HEK293 (cell line): ENCODE results near the gene GALT.

Source experiments
- CTCF ChIA-PET: fragments of 350-600 bp; formaldehyde crosslinking; extraction: SDS; loops from one replicate; lab custom pipeline; 2021; ENCODE audit warnings: antibody characterized with exemption; lab: Yijun Ruan, JAX
- POLR2A ChIA-PET: fragments of 300-600 bp; formaldehyde crosslinking; extraction: SDS; loops from one replicate; lab custom pipeline; 2020; ENCODE audit warnings: antibody characterized with exemption, inconsistent platforms; lab: Yijun Ruan, JAX
- H3K27ac ChIP-seq: fragments of 200-500 bp; sonication (Bioruptor generic); 2 replicates; pipeline ENCODE4 v1.5.1; 2014; ENCODE audit warnings: low read depth, low read length, control low read depth, inconsistent platforms; ENCODE audit errors: extremely low read depth
- H3K36me3 ChIP-seq, 2 experiments: fragments of 200-500 bp in 1 of 2; sonication (Bioruptor generic) in 1 of 2; 1 replicate in 1 of 2; 2 replicates in 1 of 2; pipeline ENCODE4 v1.5.1; 2014 to 2017; ENCODE audit warnings: inconsistent platforms in 2 of 2, low read length in 2 of 2; ENCODE audit not compliant: control insufficient read depth in 2 of 2, insufficient read depth in 1 of 2
- H3K4me1 ChIP-seq: fragments of 200-500 bp; sonication (Bioruptor generic); 2 replicates; pipeline ENCODE4 v1.5.1; 2014; ENCODE audit warnings: mild to moderate bottlenecking, low read length, inconsistent platforms; ENCODE audit not compliant: control insufficient read depth, insufficient read depth
- H3K4me3 ChIP-seq: 2 replicates; pipeline ENCODE4 v1.5.1; 2011; ENCODE audit warnings: low read depth, mild to moderate bottlenecking, control low read depth, low read length, moderate library complexity
- H3K9me3 ChIP-seq: fragments of 200-500 bp; sonication (Bioruptor generic); 2 replicates; pipeline ENCODE4 v1.5.1; 2014; ENCODE audit warnings: low read depth, low read length, inconsistent platforms; ENCODE audit not compliant: control insufficient read depth, insufficient read depth
- ATF2 ChIP-seq: fragments of 450-650 bp; formaldehyde crosslinking; IDR thresholded peaks from 2 replicates; pipeline ENCODE4 v1.5.1; 2016; ENCODE audit warnings: missing biosample characterization, missing genetic modification characterization, low read depth
- OSR2 ChIP-seq: fragments of 450-650 bp; formaldehyde crosslinking; IDR thresholded peaks from 2 replicates; pipeline ENCODE4 v1.5.1; 2016; ENCODE audit warnings: missing biosample characterization, missing genetic modification characterization
- PRDM6 ChIP-seq: fragments of 450-650 bp; formaldehyde crosslinking; IDR thresholded peaks from 2 replicates; pipeline ENCODE4 v1.5.1; 2017; ENCODE audit warnings: missing biosample characterization, missing genetic modification characterization
- SP2 ChIP-seq: fragments of 450-650 bp; formaldehyde crosslinking; IDR thresholded peaks from 2 replicates; pipeline ENCODE4 v1.5.1; 2016; ENCODE audit warnings: missing biosample characterization, missing genetic modification characterization
- YY1 ChIP-seq: fragments of 450-650 bp; formaldehyde crosslinking; IDR thresholded peaks from 2 replicates; pipeline ENCODE4 v1.5.1; 2018; ENCODE audit warnings: missing biosample characterization, missing genetic modification characterization
- YY2 ChIP-seq: fragments of 450-650 bp; formaldehyde crosslinking; IDR thresholded peaks from 2 replicates; pipeline ENCODE4 v1.5.1; 2016; ENCODE audit warnings: missing biosample characterization, missing genetic modification characterization
- ZBTB21 ChIP-seq: fragments of 450-650 bp; formaldehyde crosslinking; IDR thresholded peaks from 2 replicates; pipeline ENCODE4 v1.5.1; 2017; ENCODE audit warnings: missing biosample characterization, missing genetic modification characterization
- ZEB2 ChIP-seq: fragments of 450-650 bp; formaldehyde crosslinking; IDR thresholded peaks from 2 replicates; pipeline ENCODE4 v1.5.1; 2016; ENCODE audit warnings: missing biosample characterization, missing genetic modification characterization
- ZNF114 ChIP-seq: fragments of 450-650 bp; formaldehyde crosslinking; IDR thresholded peaks from 2 replicates; pipeline ENCODE4 v1.5.0; 2017; ENCODE audit warnings: missing biosample characterization, missing genetic modification characterization
- ZNF132 ChIP-seq: fragments of 450-650 bp; formaldehyde crosslinking; IDR thresholded peaks from 2 replicates; pipeline ENCODE4 v1.5.1; 2017; ENCODE audit warnings: missing biosample characterization, missing genetic modification characterization, borderline replicate concordance
- ZNF16 ChIP-seq: fragments of 450-650 bp; formaldehyde crosslinking; IDR thresholded peaks from 2 replicates; pipeline ENCODE4 v1.5.1; 2016; ENCODE audit warnings: low read depth, missing biosample characterization, missing genetic modification characterization
- ZNF174 ChIP-seq: fragments of 450-650 bp; formaldehyde crosslinking; IDR thresholded peaks from 2 replicates; pipeline ENCODE4 v1.5.0; 2017; ENCODE audit warnings: missing biosample characterization, mild to moderate bottlenecking, missing genetic modification characterization
- ZNF211 ChIP-seq: fragments of 450-650 bp; formaldehyde crosslinking; IDR thresholded peaks from 2 replicates; pipeline ENCODE4 v1.5.1; 2016; ENCODE audit warnings: low read depth, missing biosample characterization, missing genetic modification characterization
- ZNF248 ChIP-seq: fragments of 450-650 bp; formaldehyde crosslinking; IDR thresholded peaks from 2 replicates; pipeline ENCODE4 v1.5.1; 2017; ENCODE audit warnings: missing biosample characterization, missing genetic modification characterization
- ZNF513 ChIP-seq: fragments of 450-650 bp; IDR thresholded peaks from 2 replicates; pipeline ENCODE4 v1.5.1; 2018; ENCODE audit warnings: missing biosample characterization, missing genetic modification characterization
- ZNF560 ChIP-seq: fragments of 450-650 bp; formaldehyde crosslinking; IDR thresholded peaks from 2 replicates; pipeline ENCODE4 v1.5.1; 2017; ENCODE audit warnings: missing biosample characterization, missing genetic modification characterization, borderline replicate concordance
- ZNF561 ChIP-seq: fragments of 450-650 bp; IDR thresholded peaks from 2 replicates; pipeline ENCODE4 v1.5.1; 2018; ENCODE audit warnings: missing biosample characterization, missing genetic modification characterization, borderline replicate concordance
- ZNF571 ChIP-seq: fragments of 450-650 bp; formaldehyde crosslinking; IDR thresholded peaks from 2 replicates; pipeline ENCODE4 v1.5.0; 2017; ENCODE audit warnings: missing biosample characterization, missing genetic modification characterization
- ZNF585B ChIP-seq: fragments of 450-650 bp; formaldehyde crosslinking; IDR thresholded peaks from 2 replicates; pipeline ENCODE4 v1.5.1; 2016; ENCODE audit warnings: missing biosample characterization, missing genetic modification characterization
- ZNF639 ChIP-seq: fragments of 450-650 bp; formaldehyde crosslinking; IDR thresholded peaks from 2 replicates; pipeline ENCODE4 v1.5.1; 2016; ENCODE audit warnings: missing biosample characterization, missing genetic modification characterization
- ZNF645 ChIP-seq: fragments of 450-650 bp; formaldehyde crosslinking; IDR thresholded peaks from 2 replicates; pipeline ENCODE4; 2016; ENCODE audit warnings: missing biosample characterization, missing genetic modification characterization
- ZNF692 ChIP-seq: fragments of 450-650 bp; formaldehyde crosslinking; IDR thresholded peaks from 2 replicates; pipeline ENCODE4 v1.5.1; 2016; ENCODE audit warnings: missing biosample characterization, missing genetic modification characterization
- ZNF701 ChIP-seq: fragments of 450-650 bp; formaldehyde crosslinking; IDR thresholded peaks from 2 replicates; pipeline ENCODE4 v1.5.1; 2016; ENCODE audit warnings: missing biosample characterization, missing genetic modification characterization
- ZNF843 ChIP-seq: fragments of 450-650 bp; formaldehyde crosslinking; IDR thresholded peaks from 2 replicates; pipeline ENCODE4 v1.5.1; 2016; ENCODE audit warnings: missing biosample characterization, missing genetic modification characterization
- ZXDB ChIP-seq: fragments of 450-650 bp; formaldehyde crosslinking; IDR thresholded peaks from 2 replicates; pipeline ENCODE4 v1.5.1; 2016; ENCODE audit warnings: missing biosample characterization, missing genetic modification characterization

The GALT gene

GRCh38 chr9:34615132-34615531 lies 31.3 kb upstream of the GALT start:
- H3K27ac ChIP-seq: no peak overlapping the region
- no peaks in the 10 kb centered on the region for H3K9me3 ChIP-seq
- CTCF ChIA-PET: interaction anchor here (0.8 to 10.3 kb wide), 6 partner anchors 12 to 91 kb away, joined by 3 to 164 read pairs (median 7); partner anchors contain the start of genes ARID3C and SIGMAR1
- POLR2A ChIA-PET: interaction anchor here (0.6 to 1.3 kb wide), 4 partner anchors 19 to 281 kb away, joined by 3 to 7 read pairs (median 6); no protein-coding TSS in a partner anchor
- no peak overlapping the region for H3K4me3 ChIP-seq
- H3K4me1 ChIP-seq: no peaks in the 10 kb centered on the region
- H3K36me3 ChIP-seq: peaks cover 5 to 66% of the 10 kb centered on the region in 2 experiments; a peak in 2 of 3 replicates
- no peak for TF ChIP-seq ZNF571 (tag by site-specific recombination)
- TF ChIP-seq ZNF692: no peak
- TF ChIP-seq ZNF701 (tag by site-specific recombination): no peak
- no peak for TF ChIP-seq ZNF513 (tag by site-specific recombination)
- TF ChIP-seq ATF2: no peak
- no peak for TF ChIP-seq ZEB2
- TF ChIP-seq ZNF585B (tag by site-specific recombination): no peak
- TF ChIP-seq ZNF211: no peak
- no peak for TF ChIP-seq ZNF174 (tag by site-specific recombination)
- no peak for TF ChIP-seq PRDM6 (tag by site-specific recombination)
- no peak for TF ChIP-seq ZNF561 (tag by site-specific recombination)
- no peak for TF ChIP-seq ZNF114
- TF ChIP-seq, all 188 proteins: peak for 0

GRCh38 chr9:34620061-34620994 lies 26.1 kb upstream of the GALT start, which contains the start of gene DCTN3:
TSS of gene DCTN3 (minus strand) at chr9:34620495. CDS start at chr9:34620464, 31 bp downstream.
- peaks cover 5 to 38% of the 10 kb centered on the region in 2 experiments; a peak in 2 of 3 replicates for H3K36me3 ChIP-seq
- H3K4me1 ChIP-seq: no peaks in the 10 kb centered on the region
- peak within 1 kb of the TSS; percentile 27; the same call in 1 of the 2 replicates for H3K27ac ChIP-seq
- H3K9me3 ChIP-seq: no peaks in the 10 kb centered on the region
- ChIA-PET CTCF (interaction anchor here (0.6 to 7.3 kb wide), 13 partner anchors 9 to 242 kb away, joined by 3 to 59 read pairs (median 3); partner anchors contain the start of genes ARID3C and RPP25L), POLR2A (interaction anchor here (0.6 to 2.6 kb wide), 11 partner anchors 9 to 243 kb away, joined by 3 to 23 read pairs (median 4); partner anchors contain the start of genes GALT, MYORG and SIGMAR1)
- H3K4me3 ChIP-seq: peak within 1 kb of the TSS; percentile 91
- TF ChIP-seq ZNF843 (tag by site-specific recombination) (no peak), YY1 (tag by site-specific recombination) (no peak), ZXDB (peak; percentile 14; the same call in 1 of the 2 replicates), OSR2 (tag by site-specific recombination) (no peak), ZNF248 (tag by site-specific recombination) (no peak), ZNF132 (tag by site-specific recombination) (no peak), ZNF560 (no peak), SP2 (tag by site-specific recombination) (peak; percentile 94), ZBTB21 (peak; percentile 84), ZNF645 (tag by site-specific recombination) (no peak), ZNF639 (no peak), YY2 (tag by site-specific recombination) (peak; percentile 58; the same call in 1 of the 2 replicates), ZNF16 (no peak)
